ENCODE measurements around the gene TIMM44.
"Not testable (repeated sequence)": the region's sequence is repeated elsewhere in the genome, so short reads cannot be mapped to it uniquely, and the experiment has no call there.

Gene TIMM44

GRCh38 chr19:7900401-7900870 lies 43.0 kb downstream of the TIMM44 start:
- H3K4me3 ChIP-seq (replicated peaks in 1 of 2; ENCODE audit: low read depth in 2 of 2, low read length in 2 of 2): no peak overlapping the region
- no peak for DNase-seq (ENCODE audit: low read depth in 2 of 2)
- no peak for TF ChIP-seq CTCF (IDR thresholded peaks at IDR 0.05; ENCODE audit: low read depth, low read length)

DNA sequence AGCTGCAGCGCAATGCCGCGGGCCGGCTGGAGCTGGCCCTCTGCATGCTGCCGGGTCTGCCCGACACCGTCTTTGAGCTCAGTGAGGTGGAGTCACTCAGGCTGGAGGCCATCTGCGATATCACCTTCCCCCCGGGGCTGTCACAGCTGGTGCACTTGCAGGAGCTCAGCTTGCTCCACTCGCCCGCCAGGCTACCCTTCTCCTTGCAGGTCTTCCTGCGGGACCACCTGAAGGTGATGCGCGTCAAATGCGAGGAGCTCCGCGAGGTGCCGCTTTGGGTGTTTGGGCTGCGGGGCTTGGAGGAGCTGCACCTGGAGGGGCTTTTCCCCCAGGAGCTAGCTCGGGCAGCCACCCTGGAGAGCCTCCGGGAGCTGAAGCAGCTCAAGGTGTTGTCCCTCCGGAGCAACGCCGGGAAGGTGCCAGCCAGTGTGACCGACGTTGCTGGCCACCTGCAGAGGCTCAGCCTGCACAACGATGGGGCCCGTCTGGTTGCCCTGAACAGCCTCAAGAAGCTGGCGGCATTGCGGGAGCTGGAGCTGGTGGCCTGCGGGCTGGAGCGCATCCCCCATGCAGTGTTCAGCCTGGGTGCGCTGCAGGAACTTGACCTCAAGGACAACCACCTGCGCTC lies 43.6 kb downstream of the TIMM44 start:
- H3K4me3 ChIP-seq (replicated peaks in 1 of 2; ENCODE audit: low read depth in 2 of 2, low read length in 2 of 2): no peak overlapping the region
- DNase-seq (ENCODE audit: low read depth in 2 of 2): no peak
- no peak for TF ChIP-seq CTCF (IDR thresholded peaks at IDR 0.05; ENCODE audit: low read depth, low read length)

GRCh38 chr19:7898967-7899366 lies 44.5 kb downstream of the TIMM44 start:
- TF ChIP-seq CTCF (IDR thresholded peaks at IDR 0.05; ENCODE audit: low read depth, low read length): no peak

GRCh38 chr19:7897292-7897691 lies 46.2 kb downstream of the TIMM44 start:
- TF ChIP-seq CTCF (IDR thresholded peaks at IDR 0.05; ENCODE audit: low read depth, low read length): no peak
- DNase-seq (ENCODE audit: low read depth in 2 of 2): no peak
- no peak overlapping the region for H3K4me3 ChIP-seq (replicated peaks in 1 of 2; ENCODE audit: low read depth in 2 of 2, low read length in 2 of 2)

More at GRCh38 chr19:7898967-7899366, 44.5 kb downstream of the TIMM44 start:
- H3K4me3 ChIP-seq (replicated peaks in 1 of 2; ENCODE audit: low read depth in 2 of 2, low read length in 2 of 2): no peak overlapping the region
- no peak for DNase-seq (ENCODE audit: low read depth in 2 of 2)

- no peak for TF ChIP-seq CTCF (IDR thresholded peaks at IDR 0.05; ENCODE audit: low read depth, low read length)
- no peak for DNase-seq (ENCODE audit: low read depth in 2 of 2)
- H3K4me3 ChIP-seq (replicated peaks in 1 of 2; ENCODE audit: low read depth in 2 of 2, low read length in 2 of 2): no peak overlapping the region
Observed at GRCh38 chr19:7895565-7895964, 47.9 kb downstream of the TIMM44 start.

DNA sequence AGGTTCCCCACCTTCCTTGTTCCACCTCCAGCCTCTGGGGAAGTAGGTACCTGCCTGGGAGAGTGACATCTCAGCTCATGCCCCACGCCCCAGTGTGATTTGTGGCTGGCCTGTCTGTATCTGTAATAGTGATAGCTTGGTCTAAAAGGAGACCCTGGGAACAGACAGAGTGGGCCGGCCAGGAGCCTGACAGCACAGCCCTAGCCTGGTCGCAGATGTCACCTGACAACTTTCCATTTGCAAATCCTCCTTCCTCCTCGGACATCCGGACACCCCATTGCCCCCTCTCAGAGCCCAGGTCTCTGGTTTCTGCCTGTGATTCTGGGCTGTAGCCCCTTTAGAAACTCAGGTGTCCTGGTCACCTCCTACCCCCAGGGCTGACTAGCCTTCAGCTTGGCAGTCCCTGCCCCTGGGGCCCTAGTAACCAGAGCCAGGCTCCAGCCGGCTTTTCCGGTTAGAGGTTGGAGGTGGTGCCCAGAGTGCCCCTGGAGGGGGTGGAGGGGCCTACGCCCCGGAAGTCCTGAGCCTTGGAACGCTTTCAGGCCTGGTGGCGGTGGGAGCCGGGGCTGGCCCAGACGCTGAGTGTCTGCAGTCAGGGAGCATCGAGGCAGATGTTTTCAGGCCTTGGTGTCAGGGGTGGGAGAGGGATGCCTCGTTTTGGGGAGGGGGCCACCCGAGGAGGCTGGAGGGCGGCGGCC lies 48.7 kb downstream of the TIMM44 start:
- H3K4me3 ChIP-seq (replicated peaks in 1 of 2; ENCODE audit: low read depth in 2 of 2, low read length in 2 of 2): no peak overlapping the region
- DNase-seq (ENCODE audit: low read depth in 2 of 2): no peak
- no peak for TF ChIP-seq CTCF (IDR thresholded peaks at IDR 0.05; ENCODE audit: low read depth, low read length)

DNA sequence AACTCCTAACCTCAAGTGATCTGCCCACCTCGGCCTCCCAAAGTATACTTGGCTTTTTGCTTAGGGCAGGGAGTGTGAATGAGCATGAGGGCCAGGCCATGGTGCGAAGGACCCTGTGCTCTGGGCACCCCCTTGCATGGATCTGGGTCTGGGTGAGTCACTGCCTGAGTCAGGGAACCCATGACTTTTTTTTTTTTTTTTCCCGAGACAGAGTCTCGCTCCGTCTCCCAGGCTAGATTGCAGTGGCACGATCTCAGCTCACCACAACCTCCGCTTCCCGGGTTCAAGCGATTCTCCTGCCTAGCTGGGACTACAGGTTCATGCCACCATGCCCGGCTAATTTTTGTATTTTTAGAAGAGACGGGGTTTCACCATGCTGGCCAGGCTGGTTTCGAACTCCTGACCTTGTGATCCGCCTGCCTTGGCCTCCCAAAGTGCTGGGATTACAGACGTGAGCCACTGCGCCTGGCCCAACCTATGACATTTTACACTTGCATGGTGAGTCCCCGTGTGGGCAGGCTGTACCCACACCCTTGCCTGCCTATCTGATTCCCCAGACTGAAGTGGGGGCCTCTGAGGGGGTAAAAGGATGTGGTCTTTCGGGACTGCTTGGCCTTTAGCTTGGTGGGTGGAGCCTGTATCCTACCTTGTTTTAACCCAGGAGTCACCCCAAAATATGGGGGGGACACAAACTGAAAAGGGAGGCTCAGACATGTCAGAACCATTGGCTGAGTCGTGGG lies 49.9 kb downstream of the TIMM44 start:
- peak; percentile 27 to 69 for DNase-seq (ENCODE audit: low read depth in 2 of 2)
- H3K4me3 ChIP-seq (replicated peaks in 1 of 2; ENCODE audit: low read depth in 2 of 2, low read length in 2 of 2): not testable (repeated sequence)
